GM21786 (cell line): Measurements from ENCODE around the gene DGLUCY.
"Not testable (repeated sequence)": the region's sequence is repeated elsewhere in the genome, so short reads cannot be mapped to it uniquely, and the experiment has no call there.

Experiments
- ATAC-seq: cut with Tn5 transposase; IDR thresholded peaks from one replicate; pipeline ENCODE4 v1.9.1; 2021; ENCODE audit not compliant: unreplicated experiment

The DGLUCY gene

GRCh38 chr14:91103116-91103515, 10.8 kb upstream of the DGLUCY start:
- ATAC-seq = no peak

- ATAC-seq = no peak
These were observed 4.8 kb upstream of the DGLUCY start for GRCh38 chr14:91108941-91109611.

- no peak for ATAC-seq
These were observed 2.4 kb upstream of the DGLUCY start for GRCh38 chr14:91111443-91111842.

- no peak for ATAC-seq
These were observed 1.7 kb upstream of the DGLUCY start for GRCh38 chr14:91112194-91112593.

- peak; percentile 77 for ATAC-seq
These were observed 499 bp downstream of the DGLUCY start for GRCh38 chr14:91114079-91115065.

- ATAC-seq = no peak
These were observed 2.3 kb downstream of the DGLUCY start for GRCh38 chr14:91115986-91116770.

GRCh38 chr14:91116913-91117588, 3.2 kb downstream of the DGLUCY start:
- no peak for ATAC-seq

- no peak for ATAC-seq
These were observed 4.1 kb downstream of the DGLUCY start for GRCh38 chr14:91117960-91118359.

- no peak for ATAC-seq
These were observed 4.7 kb downstream of the DGLUCY start for GRCh38 chr14:91118511-91119068.

GRCh38 chr14:91119556-91120311, 5.9 kb downstream of the DGLUCY start:
- no peak for ATAC-seq

GRCh38 chr14:91123201-91123600, 9.3 kb downstream of the DGLUCY start:
- ATAC-seq = no peak

GRCh38 chr14:91124406-91125270, 10.8 kb downstream of the DGLUCY start:
- not testable (repeated sequence) for ATAC-seq

- ATAC-seq = no peak
These were observed 11.4 kb downstream of the DGLUCY start for GRCh38 chr14:91125271-91125660.

GRCh38 chr14:91125801-91126200, 11.9 kb downstream of the DGLUCY start:
- no peak for ATAC-seq

- no peak for ATAC-seq
These were observed 12.9 kb downstream of the DGLUCY start for GRCh38 chr14:91126761-91127160.

- ATAC-seq = no peak
These were observed 13.5 kb downstream of the DGLUCY start for GRCh38 chr14:91127401-91127801.

- ATAC-seq = no peak
These were observed 14.1 kb downstream of the DGLUCY start for GRCh38 chr14:91127924-91128323.

GRCh38 chr14:91128699-91129098, 14.8 kb downstream of the DGLUCY start:
- no peak for ATAC-seq

GRCh38 chr14:91129261-91129660, 15.4 kb downstream of the DGLUCY start:
- no peak for ATAC-seq
